HCT116 (cell line): Measurements from ENCODE around the gene FAM163B. TPM values are rescaled to one million over a fixed set of nuclear protein-coding genes. Genes with fewer than 3 reads are reported as not detected.

Source experiments
- ATAC-seq: fragments of 200-7000 bp; cut with Tn5 transposase; 2 replicates; pipeline ENCODE4 v1.9.1; 2020; ENCODE audit warnings: mild to moderate bottlenecking, moderate library complexity
- BruUV-seq: library from RNA; stranded (reverse); fragments of 400-500 nt; replicated peaks from 2 replicates; lab custom pipeline; 2021; lab: Mats Ljungman, UMichigan
- CTCF ChIA-PET: fragments of 300-600 bp; sonication (Branson Sonifier 250); formaldehyde crosslinking; loops from one replicate; lab custom pipeline; 2021; ENCODE audit warnings: antibody characterized with exemption; lab: Charles Lee
- POLR2A ChIA-PET: fragments of 300-600, 350-600 bp; sonication (Branson Sonifier 250); formaldehyde crosslinking; loops from one replicate; lab custom pipeline; 2021; ENCODE audit warnings: antibody characterized with exemption; lab: Charles Lee
- RAD21 ChIA-PET, 2 experiments: fragments of 300-600 bp; sonication (Branson Sonifier 250); formaldehyde crosslinking; loops; one replicate each; lab custom pipeline; 2023; ENCODE audit warnings: low total read pairs in 2 of 2; ENCODE audit not compliant: uncharacterized antibody in 2 of 2, unreplicated experiment in 2 of 2, low non-redundant PET in 1 of 2; lab: Charles Lee
- DNase-seq: peaks from one replicate; pipeline ENCODE4 v3.0.0-alpha.2; 2010; ENCODE audit warnings: low read depth, low spot score
- H2AFZ ChIP-seq: fragments of 200-600 bp; shearing (Covaris generic), sonication (generic); 2 replicates; pipeline ENCODE4 v1.6.1; 2017; ENCODE audit warnings: low read depth, mixed run types, mixed read lengths, antibody characterized with exemption, low read length; ENCODE audit not compliant: poor library complexity, severe bottlenecking
- H3K27ac ChIP-seq: 2 replicates; pipeline ENCODE4 v1.5.1; 2012; ENCODE audit warnings: low read depth, low read length
- H3K27me3 ChIP-seq: fragments of 200-600 bp; sonication (generic); 2 replicates; pipeline ENCODE4 v1.6.1; 2016; ENCODE audit warnings: mixed run types, low read length, mixed read lengths; ENCODE audit not compliant: insufficient read depth
- H3K36me3 ChIP-seq, 2 experiments: fragments of 200-500 bp in 1 of 2; fragments of 200-600 bp in 1 of 2; sonication (Bioruptor generic) in 1 of 2; sonication (generic) in 1 of 2; 2 replicates each; pipeline versions ENCODE4 v1.5.1 to v1.6.1; 2014 to 2016; ENCODE audit warnings: low read length in 2 of 2, inconsistent platforms in 1 of 2, mixed read lengths in 1 of 2, mixed run types in 1 of 2; ENCODE audit not compliant: insufficient read depth in 2 of 2, control insufficient read depth in 1 of 2
- H3K4me1 ChIP-seq, 2 experiments: fragments of 200-600 bp in 1 of 2; sonication (generic) in 1 of 2; 2 replicates each; pipeline versions ENCODE4 v1.5.1 to v1.6.1; 2012 to 2017; ENCODE audit warnings: low read length in 2 of 2, inconsistent platforms in 1 of 2, mild to moderate bottlenecking in 1 of 2, mixed read lengths in 1 of 2, mixed run types in 1 of 2, moderate library complexity in 1 of 2; ENCODE audit not compliant: insufficient read depth in 2 of 2, control insufficient read depth in 1 of 2
- H3K4me2 ChIP-seq: fragments of 200-600 bp; sonication (generic); 2 replicates; pipeline ENCODE4 v1.6.1; 2017; ENCODE audit warnings: mixed run types, low read length, mixed read lengths
- H3K4me3 ChIP-seq, 2 experiments: fragments of 200-600 bp in 1 of 2; sonication (generic) in 1 of 2; replicated peaks in 1 of 2; 2 replicates each; pipeline ENCODE4 v1.5.1; 2011 to 2016; ENCODE audit warnings: low read length in 2 of 2, control low read depth in 1 of 2, low read depth in 1 of 2, mild to moderate bottlenecking in 1 of 2, mixed read lengths in 1 of 2, mixed run types in 1 of 2
- H3K79me2 ChIP-seq: fragments of 200-600 bp; sonication (generic); 2 replicates; pipeline ENCODE4 v1.6.1; 2017; ENCODE audit warnings: mild to moderate bottlenecking, mixed run types, low read length, moderate library complexity, mixed read lengths; ENCODE audit not compliant: insufficient read depth
- H3K9ac ChIP-seq: fragments of 200-600 bp; sonication (generic); 2 replicates; pipeline ENCODE4 v1.6.1; 2016; ENCODE audit warnings: low read length, mixed read lengths
- H3K9me2 ChIP-seq: fragments of 200-600 bp; sonication (generic), shearing (Covaris generic); 2 replicates; pipeline ENCODE4 v1.6.1; 2017; ENCODE audit warnings: mixed run types, mild to moderate bottlenecking, moderate library complexity; ENCODE audit not compliant: insufficient read depth
- H3K9me3 ChIP-seq, 2 experiments: fragments of 200-500 bp in 1 of 2; fragments of 200-600 bp in 1 of 2; sonication (Bioruptor generic) in 1 of 2; sonication (generic) in 1 of 2; 2 replicates each; pipeline ENCODE4 v1.6.1; 2014 to 2017; ENCODE audit warnings: low read length in 2 of 2, mixed read lengths in 2 of 2, inconsistent platforms in 1 of 2, low read depth in 1 of 2, mild to moderate bottlenecking in 1 of 2, mixed run types in 1 of 2, moderate library complexity in 1 of 2; ENCODE audit not compliant: control insufficient read depth in 1 of 2, insufficient read depth in 1 of 2
- H4K20me1 ChIP-seq: fragments of 200-600 bp; sonication (generic), shearing (Covaris generic); 2 replicates; pipeline ENCODE4 v1.6.1; 2017; ENCODE audit warnings: mixed run types, mild to moderate bottlenecking, moderate library complexity; ENCODE audit not compliant: insufficient read depth
- CEBPB ChIP-seq: IDR thresholded peaks from 2 replicates; pipeline ENCODE4 v1.6.1; 2012; ENCODE audit warnings: low read depth
- EGR1 ChIP-seq: IDR thresholded peaks from 2 replicates; pipeline ENCODE4 v1.6.1; 2012; ENCODE audit warnings: low read depth
- ELF1 ChIP-seq: IDR thresholded peaks from 2 replicates; pipeline ENCODE4 v1.6.1; 2012; ENCODE audit warnings: low read depth, borderline replicate concordance
- JUND ChIP-seq: IDR thresholded peaks from 2 replicates; pipeline ENCODE4 v1.6.1; 2012
- POLR2AphosphoS5 ChIP-seq: IDR thresholded peaks from 2 replicates; pipeline ENCODE4 v1.6.1; 2011; ENCODE audit warnings: mild to moderate bottlenecking, low read depth, low read length, moderate library complexity
- REST ChIP-seq: IDR thresholded peaks from 2 replicates; pipeline ENCODE4 v1.6.1; 2012; ENCODE audit warnings: low read depth
- SIN3A ChIP-seq: IDR thresholded peaks from 2 replicates; pipeline ENCODE4 v1.6.1; 2012; ENCODE audit warnings: low read depth
- ZFX ChIP-seq: fragments of 450-650 bp; IDR thresholded peaks from 2 replicates; pipeline ENCODE4 v1.6.1; 2017
- ZNF274 ChIP-seq: fragments of 200-500 bp; sonication (Bioruptor generic); IDR thresholded peaks from 2 replicates; pipeline ENCODE4 v1.6.1; 2014; ENCODE audit warnings: mild to moderate bottlenecking, low read depth, low read length, inconsistent platforms
- intact Hi-C: fragments of 100-400 bp; cut with micrococcal nuclease; formaldehyde crosslinking; loops from 2 replicates; pipeline ENCODE4 v1.10.0; 2022
- total RNA-seq: library from RNA; stranded (reverse); gene quantifications from one replicate; pipeline ENCODE4 v1.2.1, GENCODE V29; 2021; ENCODE audit not compliant: unreplicated experiment

FAM163B gene
- total RNA-seq, 1 experiment from 2014 or later: not detected

DNA sequence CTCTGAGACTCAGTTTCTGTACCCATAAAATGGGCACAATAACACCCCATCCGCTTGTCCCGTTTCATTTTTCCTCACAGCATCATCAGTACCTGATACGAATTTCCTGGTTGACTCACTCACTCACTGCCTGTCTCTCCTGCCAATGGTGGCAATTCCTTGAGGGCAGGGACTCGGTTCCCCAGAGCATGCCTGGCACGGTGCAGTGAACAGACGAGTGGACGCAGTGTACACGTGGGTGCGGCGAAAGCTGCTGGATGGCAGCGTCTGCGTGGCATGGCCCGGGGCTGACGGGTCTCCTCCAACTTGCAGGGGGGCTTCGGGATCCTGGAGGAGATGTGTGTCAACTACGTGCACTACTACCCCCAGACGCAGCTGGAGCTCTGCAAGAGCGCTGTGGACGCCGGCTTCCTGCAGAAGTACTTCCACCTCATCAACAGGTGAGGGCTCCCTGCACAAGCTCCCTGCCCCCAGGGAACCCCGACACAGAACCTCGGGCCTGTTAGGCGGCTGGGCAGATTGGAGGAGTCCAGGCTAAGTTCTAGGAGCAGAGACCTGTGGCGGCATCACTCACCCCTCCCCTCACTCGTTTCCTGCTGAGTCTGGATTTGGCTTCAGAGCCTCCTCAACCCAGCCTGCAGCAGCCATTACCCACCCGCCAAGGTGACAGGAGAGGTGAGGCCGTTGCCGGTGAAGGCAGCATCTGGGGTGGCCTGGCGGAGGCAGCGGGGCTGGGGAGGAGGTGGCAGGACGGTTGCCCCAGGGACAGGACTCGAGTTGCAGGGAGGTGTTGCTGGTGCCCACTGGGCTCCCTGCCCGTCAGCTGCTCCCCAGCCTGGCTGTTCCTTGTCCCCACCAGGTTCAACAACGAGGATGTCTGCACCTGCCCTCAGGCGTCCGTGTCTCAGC lies 47.3 kb upstream of the FAM163B start:
- no peak for ATAC-seq
- no peaks in the 10 kb centered on the region for H3K9me3 ChIP-seq
- TF ChIP-seq ZFX (no peak), REST (no peak)
- TF ChIP-seq, all 23 proteins: peak for 0

GRCh38 chr9:133655701-133656100 lies 46.5 kb upstream of the FAM163B start:
- Histone ChIP-seq H3K4me3 (no peak overlapping the region), H3K9me3 (no peaks in the 10 kb centered on the region), H3K4me2 (no peak overlapping the region), H3K9ac (no peak overlapping the region), H3K36me3 (no peaks in the 10 kb centered on the region), H3K27me3 (no peaks in the 10 kb centered on the region), H2AFZ (no peak overlapping the region), H3K9me2 (no peaks in the 10 kb centered on the region), H3K27ac (no peak overlapping the region), H4K20me1 (no peaks in the 10 kb centered on the region), H3K79me2 (no peaks in the 10 kb centered on the region), H3K4me1 (peaks cover 17 to 20% of the 10 kb centered on the region in 2 experiments)
- ATAC-seq: no peak
- TF ChIP-seq SIN3A: no peak
- no peak for TF ChIP-seq ELF1
- TF ChIP-seq CEBPB: no peak
- no peak for TF ChIP-seq ZNF274
- TF ChIP-seq JUND: no peak
- TF ChIP-seq REST: no peak
- TF ChIP-seq POLR2AphosphoS5: no peak
- no peak for TF ChIP-seq EGR1
- RAD21 ChIA-PET: no interaction called here
- POLR2A ChIA-PET: no interaction called here
- intact Hi-C loops: no loop called here
- no peak for DNase-seq
- BruUV-seq: no TSS peak
- CTCF ChIA-PET: no interaction called here

More for the DNA sequence above, 47.3 kb upstream of the FAM163B start:
- Histone ChIP-seq H3K9me2 (no peaks in the 10 kb centered on the region), H3K4me1 (peaks cover 17 to 20% of the 10 kb centered on the region in 2 experiments), H3K36me3 (no peaks in the 10 kb centered on the region), H3K4me3 (no peak overlapping the region), H3K4me2 (no peak overlapping the region), H4K20me1 (no peaks in the 10 kb centered on the region), H3K27me3 (no peaks in the 10 kb centered on the region), H3K79me2 (no peaks in the 10 kb centered on the region), H3K27ac (no peak overlapping the region), H3K9ac (no peak overlapping the region), H2AFZ (no peak overlapping the region)
- ChIA-PET CTCF (no interaction called here), RAD21 (no interaction called here), POLR2A (no interaction called here)
- no peak for DNase-seq
- BruUV-seq: no TSS peak
- intact Hi-C loops: no loop called here
